Colonic mucosa (tissue), 4 donors: Measurements from ENCODE around the gene TAF1C. TPM values are rescaled to one million over a fixed set of nuclear protein-coding genes. Genes with fewer than 3 reads are reported as not detected.

Source experiments
- DNase-seq: peaks from one replicate; pipeline ENCODE4 v3.0.0-alpha.2; 2020
- H3K27ac ChIP-seq: fragments of 200-600 bp; one replicate; pipeline ENCODE4 v1.8.0; 2021
- H3K27me3 ChIP-seq: fragments of 200-600 bp; one replicate; pipeline ENCODE4 v1.8.0; 2021
- H3K36me3 ChIP-seq: fragments of 200-600 bp; one replicate; pipeline ENCODE4 v1.8.0; 2021
- H3K4me1 ChIP-seq: fragments of 200-600 bp; one replicate; pipeline ENCODE4 v1.8.0; 2021; ENCODE audit warnings: mild to moderate bottlenecking
- H3K4me3 ChIP-seq: fragments of 200-600 bp; one replicate; pipeline ENCODE4 v1.8.0; 2021
- H3K9ac ChIP-seq, 2 donors: one replicate each; pipeline ENCODE4 v1.7.0; 2013; ENCODE audit warnings: control low read depth in 2 of 2, low read depth in 2 of 2, low read length in 2 of 2
- H3K9me3 ChIP-seq: fragments of 200-600 bp; one replicate; pipeline ENCODE4 v1.8.0; 2021
- CTCF ChIP-seq: fragments of 200-600 bp; IDR thresholded peaks from one replicate; pipeline ENCODE4 v1.8.0; 2022; ENCODE audit warnings: antibody characterized with exemption, mild to moderate bottlenecking
- intact Hi-C: fragments of 100-400 bp; cut with DNase I; formaldehyde crosslinking; loops from one replicate; pipeline ENCODE4 v1.14.1; 2022
- total RNA-seq, 2 donors: library from RNA; stranded (reverse); fragmentation: NEBNext Ultra II Directional in 1 of 2; extraction: Animal tissue kit (Norgen Biotek cat#: 25700) in 1 of 2; gene quantifications; one replicate each; pipeline ENCODE4 v1.2.1, GENCODE V29; 2021
- donor health status: healthy.
- donor health status: DM: no; HTN: no; CAD: no.
- donor health status: DM: no; HTN: no; CAD: no.

TAF1C gene
- total RNA-seq, 2 donors from 2014 or later, result 17.2 to 45.6 TPM

- H3K9ac ChIP-seq, result no peak overlapping the region
These were observed 9.2 kb upstream of the TAF1C start for GRCh38 chr16:84196101-84196500.

GRCh38 chr16:84195201-84196093 is 8.6 kb upstream of the TAF1C start:
- no peak overlapping the region for H3K27ac ChIP-seq
- intact Hi-C loops, result no loop called here
- H3K27me3 ChIP-seq, result no peaks in the 10 kb centered on the region
- no peak overlapping the region for H3K4me3 ChIP-seq
- no peaks in the 10 kb centered on the region for H3K9me3 ChIP-seq
- TF ChIP-seq CTCF, result no peak
- no peak overlapping the region for H3K9ac ChIP-seq
- no peaks in the 10 kb centered on the region for H3K4me1 ChIP-seq
- DNase-seq, result no peak
- H3K36me3 ChIP-seq, result no peaks in the 10 kb centered on the region

More at GRCh38 chr16:84196101-84196500, 9.2 kb upstream of the TAF1C start:
- H3K27ac ChIP-seq, result no peak overlapping the region
- intact Hi-C loops, result no loop called here
- H3K36me3 ChIP-seq, result no peaks in the 10 kb centered on the region
- H3K27me3 ChIP-seq, result no peaks in the 10 kb centered on the region
- H3K4me3 ChIP-seq, result no peak overlapping the region
- no peaks in the 10 kb centered on the region for H3K4me1 ChIP-seq
- no peaks in the 10 kb centered on the region for H3K9me3 ChIP-seq
- no peak for TF ChIP-seq CTCF
- DNase-seq, result no peak

DNA sequence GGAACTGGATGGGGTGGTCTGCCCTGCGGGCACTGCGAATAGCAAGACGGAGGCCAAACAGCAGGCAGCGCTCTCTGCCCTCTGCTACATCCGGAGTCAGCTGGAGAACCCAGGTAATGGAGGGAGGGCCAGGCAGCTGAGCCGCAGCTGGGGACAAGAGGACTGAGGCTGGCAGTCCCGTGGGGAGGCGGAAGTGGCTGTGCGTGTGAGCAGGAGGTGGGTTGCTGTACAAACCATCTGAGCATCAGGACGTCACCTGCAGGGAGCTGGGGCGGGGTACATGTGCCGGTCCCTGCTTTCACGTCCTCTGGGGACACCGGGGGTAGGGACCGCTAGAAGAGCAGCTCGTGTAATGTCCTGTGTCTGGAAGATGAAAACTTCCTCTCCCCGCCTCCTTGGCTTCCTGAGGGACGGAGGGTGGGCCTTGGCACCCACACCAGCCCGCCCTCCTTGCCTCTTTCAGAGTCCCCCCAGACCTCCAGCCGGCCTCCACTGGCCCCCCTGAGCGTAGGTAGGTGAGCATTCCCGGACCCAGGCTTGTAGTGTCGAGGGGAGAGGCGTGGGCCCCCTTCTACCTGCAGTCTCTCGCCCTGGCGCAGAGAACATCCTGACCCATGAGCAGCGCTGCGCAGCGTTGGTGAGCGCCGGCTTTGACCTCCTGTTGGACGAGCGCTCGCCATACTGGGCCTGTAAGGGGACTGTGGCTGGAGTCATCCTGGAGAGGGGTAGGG is 7.8 kb upstream of the TAF1C start:
- H3K4me1 ChIP-seq, result no peaks in the 10 kb centered on the region
- DNase-seq, result no peak
- no peak for TF ChIP-seq CTCF
- no peaks in the 10 kb centered on the region for H3K27me3 ChIP-seq
- intact Hi-C loops, result no loop called here
- H3K4me3 ChIP-seq, result no peak overlapping the region
- H3K27ac ChIP-seq, result no peak overlapping the region
- H3K9me3 ChIP-seq, result no peaks in the 10 kb centered on the region
- H3K36me3 ChIP-seq, result no peaks in the 10 kb centered on the region
- H3K9ac ChIP-seq, result no peak overlapping the region

DNA sequence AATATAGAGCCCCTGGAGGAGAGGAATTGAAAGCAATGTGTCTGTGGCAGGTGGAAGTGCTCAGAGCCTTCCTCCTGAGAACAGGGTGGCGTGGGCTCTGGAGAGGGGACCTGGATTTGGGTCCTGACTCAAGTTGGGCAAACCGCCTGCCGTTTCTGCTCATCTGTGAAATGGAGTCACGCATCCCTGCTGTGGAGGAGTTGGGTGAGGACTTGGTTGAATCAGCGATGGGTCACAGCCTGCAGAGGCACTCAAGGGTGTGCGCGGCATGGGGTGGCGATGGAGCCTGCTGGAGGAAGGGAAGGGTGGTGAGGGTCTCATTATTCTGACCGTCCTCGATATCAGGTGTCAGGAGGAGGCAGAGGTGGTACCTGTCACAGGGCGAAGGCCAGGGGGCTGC is 7.2 kb upstream of the TAF1C start:
- intact Hi-C loops, result no loop called here
- Histone ChIP-seq H3K27me3 (no peaks in the 10 kb centered on the region), H3K9ac (no peak overlapping the region), H3K4me3 (no peak overlapping the region), H3K9me3 (no peaks in the 10 kb centered on the region), H3K36me3 (no peaks in the 10 kb centered on the region), H3K27ac (no peak overlapping the region), H3K4me1 (no peaks in the 10 kb centered on the region)
- TF ChIP-seq CTCF, result no peak
- DNase-seq, result no peak

DNA sequence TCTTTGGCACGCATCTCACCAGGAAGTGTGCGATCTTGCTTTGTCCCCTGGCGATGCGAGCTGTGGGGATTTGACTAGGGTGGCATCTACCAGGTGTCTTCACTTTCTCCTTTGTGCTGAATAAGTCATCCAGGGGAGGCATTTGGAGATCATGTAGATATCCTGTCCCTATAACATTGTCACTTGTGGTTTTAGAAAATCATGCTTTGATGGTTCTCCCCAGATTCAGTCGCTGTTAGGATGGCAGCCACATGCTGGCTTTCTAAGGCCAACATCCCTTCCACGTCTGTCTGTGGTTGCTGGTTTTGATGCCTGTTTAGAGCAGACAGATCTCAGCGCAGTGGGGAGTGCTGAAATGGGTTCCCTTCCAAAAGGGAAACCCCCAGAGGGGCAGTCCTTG is 6.6 kb upstream of the TAF1C start:
- intact Hi-C loops, result no loop called here

More for the DNA sequence above, 6.6 kb upstream of the TAF1C start:
- no peak for TF ChIP-seq CTCF
- Histone ChIP-seq H3K4me1 (no peaks in the 10 kb centered on the region), H3K27me3 (no peaks in the 10 kb centered on the region), H3K36me3 (no peaks in the 10 kb centered on the region), H3K27ac (no peak overlapping the region), H3K4me3 (no peak overlapping the region), H3K9me3 (no peaks in the 10 kb centered on the region), H3K9ac (no peak overlapping the region)
- no peak for DNase-seq
